GM19467 (cell line): Measurements from ENCODE around the gene CST5.
"Not testable (repeated sequence)": the region's sequence is repeated elsewhere in the genome, so short reads cannot be mapped to it uniquely, and the experiment has no call there.

Experiments
- ATAC-seq: cut with Tn5 transposase; IDR thresholded peaks from one replicate; pipeline ENCODE4 v1.9.1; 2021; ENCODE audit warnings: mild to moderate bottlenecking, moderate library complexity; ENCODE audit not compliant: unreplicated experiment

The CST5 gene

DNA sequence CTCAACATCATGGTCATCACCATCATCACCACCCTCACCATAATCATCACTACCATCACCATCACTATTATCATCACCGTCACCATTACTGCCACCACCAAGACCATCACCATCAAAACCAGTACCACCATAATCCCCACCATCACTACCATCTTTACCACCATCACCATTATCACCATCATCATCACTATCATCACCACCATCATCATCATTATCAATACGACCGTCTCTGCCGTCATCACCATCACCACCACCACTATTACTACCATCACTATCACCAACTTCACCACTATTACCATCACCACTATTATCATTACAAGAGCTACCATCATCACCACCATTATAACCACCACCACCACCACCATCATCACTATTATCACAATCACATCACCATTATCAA lies 11.3 kb upstream of the CST5 start:
- not testable (repeated sequence) for ATAC-seq

DNA sequence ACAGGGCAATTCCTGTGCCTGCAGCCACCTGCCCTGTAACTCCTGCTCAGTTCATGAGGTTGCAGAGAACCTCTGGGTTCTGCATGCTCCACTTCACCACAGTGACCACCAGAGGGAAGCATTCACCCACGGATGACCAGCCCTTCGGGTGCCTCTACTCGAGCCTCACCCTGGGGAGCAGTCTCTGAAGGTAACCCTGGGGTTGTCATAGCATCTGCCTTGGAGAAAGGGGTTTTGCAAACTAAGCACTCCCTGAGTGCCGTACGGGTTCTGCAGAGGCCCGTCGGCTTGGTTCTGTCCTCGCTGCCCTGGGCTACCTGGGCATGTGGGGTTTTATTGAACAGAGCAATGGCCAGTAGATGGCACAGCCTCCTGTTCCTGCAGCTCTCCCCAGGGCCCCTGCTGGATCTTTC lies 10.2 kb upstream of the CST5 start:
- peak; percentile 79 for ATAC-seq

DNA sequence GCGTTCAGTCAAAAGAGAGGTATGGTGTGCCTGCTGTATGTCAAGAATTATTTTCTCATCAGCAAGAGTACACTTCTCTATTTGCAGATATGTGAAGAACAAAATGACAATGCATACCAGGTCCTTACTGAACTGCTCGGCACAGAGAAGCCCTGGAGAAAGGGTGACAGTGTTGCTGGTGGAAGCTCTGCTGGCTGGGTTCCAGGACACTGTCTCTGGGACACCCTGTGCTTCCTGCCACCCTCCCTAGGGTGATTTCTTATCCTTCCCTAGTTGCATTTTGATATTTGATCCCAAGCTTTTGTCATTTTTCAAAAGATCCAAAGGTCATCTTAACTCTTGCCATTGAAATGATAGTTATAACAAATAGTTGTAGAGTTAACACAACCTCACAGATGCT lies 8.3 kb upstream of the CST5 start:
- ATAC-seq, result no peak

DNA sequence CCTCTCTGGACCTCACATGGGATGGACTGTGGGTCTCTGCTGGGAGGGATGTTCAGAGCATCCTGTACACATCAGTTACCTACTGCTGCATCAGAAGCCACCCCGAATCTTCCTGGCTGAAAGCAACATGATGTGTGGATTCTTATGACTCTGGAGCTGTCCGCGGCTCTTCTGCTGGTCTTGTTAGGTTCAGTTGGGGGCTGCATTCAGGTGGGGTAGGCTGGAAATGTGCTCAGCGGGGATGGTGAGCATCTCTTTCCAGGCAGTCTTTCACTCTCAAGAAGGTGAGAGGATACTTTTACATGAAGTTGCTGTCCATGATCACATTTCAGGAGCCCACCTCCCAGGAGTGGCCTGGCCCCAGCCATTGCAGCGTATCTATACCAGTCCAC lies 5.2 kb upstream of the CST5 start:
- ATAC-seq, result no peak

DNA sequence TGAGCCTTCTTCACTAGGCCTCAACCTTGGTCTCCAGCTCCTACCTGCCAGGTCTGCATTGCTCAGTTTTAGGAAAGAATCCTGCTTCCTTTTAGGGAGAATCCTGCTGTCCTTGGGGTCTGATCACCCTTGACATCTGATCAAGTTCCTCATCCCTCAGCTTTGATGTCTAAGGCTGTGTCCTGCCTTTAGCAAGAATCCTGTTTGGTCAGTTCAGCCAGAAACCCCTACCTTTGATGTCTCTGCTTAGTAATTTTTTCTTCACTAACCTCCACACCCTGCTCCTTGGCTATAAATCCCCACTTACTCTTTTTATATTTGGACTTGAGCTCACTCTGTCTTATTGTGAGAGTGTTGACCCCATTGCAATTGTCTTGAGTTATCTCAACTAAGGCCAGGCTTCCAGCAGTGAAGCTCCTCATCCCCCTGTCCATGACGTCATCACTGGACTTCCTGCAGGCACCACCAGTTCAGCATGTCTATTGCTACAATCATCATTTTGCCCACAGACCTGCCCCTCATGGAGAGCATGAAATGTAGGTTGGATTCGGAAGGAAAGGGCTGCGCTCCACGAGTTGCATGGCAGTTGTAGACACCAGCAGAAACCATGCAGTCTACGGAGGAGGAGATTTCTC lies 4.7 kb upstream of the CST5 start:
- no peak for ATAC-seq

DNA sequence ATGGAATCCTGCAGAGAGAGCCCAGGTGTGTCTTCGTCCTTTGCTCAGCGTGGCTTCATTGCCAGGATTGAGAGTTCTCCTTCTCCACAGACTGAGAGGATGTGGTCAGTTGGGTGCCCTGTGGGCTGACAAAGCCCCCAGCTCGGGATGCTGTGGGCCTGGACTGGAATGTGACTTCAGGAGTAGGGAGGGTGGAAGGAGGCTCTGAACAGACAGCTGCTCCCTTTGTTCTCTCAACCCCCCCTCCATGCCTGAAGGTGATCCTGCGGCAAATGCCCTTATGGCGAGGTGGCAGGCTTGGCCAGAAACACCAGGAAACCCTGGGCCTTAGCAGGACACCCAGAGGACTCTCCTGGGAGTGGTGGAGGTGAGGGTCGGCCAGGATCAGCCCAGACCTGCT lies 1.8 kb upstream of the CST5 start:
- no peak for ATAC-seq

DNA sequence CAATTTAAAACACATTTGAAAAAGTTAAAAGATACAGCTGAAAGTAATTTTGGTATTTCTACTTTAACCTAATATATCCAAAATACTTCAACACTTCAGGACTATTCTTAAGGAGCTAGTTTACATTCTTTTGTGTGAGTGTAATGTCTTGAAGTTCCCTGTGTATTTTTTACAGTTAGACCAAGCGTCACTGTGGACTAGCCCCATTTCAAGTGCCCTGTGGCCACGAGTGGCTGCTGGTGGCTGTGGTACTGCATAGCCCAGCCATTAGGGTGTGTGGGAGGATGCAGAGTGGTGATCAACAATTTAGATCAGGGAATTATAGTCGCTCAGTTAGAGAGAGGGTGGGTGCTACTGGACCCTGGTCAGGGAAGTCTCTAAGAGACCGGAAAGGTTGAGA lies 869 bp upstream of the CST5 start:
- no peak for ATAC-seq

DNA sequence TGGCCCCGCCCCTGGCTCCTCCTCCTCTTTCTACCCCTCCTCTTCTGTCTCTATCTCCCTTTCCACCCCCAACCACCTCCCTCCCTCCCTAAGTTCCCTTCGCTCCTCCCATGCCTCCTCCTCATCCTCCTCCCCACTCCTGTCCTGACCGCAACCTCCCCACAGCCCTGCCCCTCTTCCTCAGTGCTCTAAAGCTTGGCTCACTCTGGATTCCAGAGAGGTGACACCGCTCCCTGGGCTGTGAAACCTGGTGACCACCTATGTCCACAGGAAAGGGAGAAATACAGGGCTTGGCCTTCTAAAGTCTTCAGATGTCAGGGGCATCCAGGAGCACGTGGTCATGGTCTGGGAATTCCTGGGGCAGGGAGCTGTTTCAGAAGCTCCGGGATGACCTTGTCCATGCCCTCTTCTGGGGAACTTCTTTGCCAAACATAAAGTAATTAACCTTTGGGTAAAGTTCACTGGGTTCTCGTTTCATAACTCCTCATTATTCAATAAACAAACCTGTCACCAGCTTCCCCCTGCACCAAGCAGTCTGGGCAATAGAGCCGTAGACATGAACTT lies 345 bp upstream of the CST5 start:
- ATAC-seq, result no peak

DNA sequence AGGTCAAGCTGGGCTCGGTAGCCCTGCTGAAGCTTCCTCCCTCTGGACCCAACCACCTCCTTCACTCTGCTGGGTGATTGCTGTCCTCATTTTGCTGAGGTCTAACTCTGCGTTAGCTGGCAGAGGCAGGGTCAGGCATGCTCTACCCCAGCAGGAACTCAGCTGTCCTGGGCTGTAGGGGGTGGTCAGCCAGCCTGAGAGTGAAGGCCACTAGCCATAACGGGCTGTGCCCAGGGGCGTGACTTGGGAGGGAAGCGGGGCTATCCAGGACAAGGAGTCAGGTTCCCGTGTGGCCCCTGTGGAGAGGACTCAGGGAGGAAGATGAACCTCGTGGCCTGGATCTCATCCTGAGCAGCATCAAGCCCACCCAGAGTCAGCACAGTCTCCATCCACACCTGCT lies 761 bp downstream of the CST5 start:
- ATAC-seq, result no peak

DNA sequence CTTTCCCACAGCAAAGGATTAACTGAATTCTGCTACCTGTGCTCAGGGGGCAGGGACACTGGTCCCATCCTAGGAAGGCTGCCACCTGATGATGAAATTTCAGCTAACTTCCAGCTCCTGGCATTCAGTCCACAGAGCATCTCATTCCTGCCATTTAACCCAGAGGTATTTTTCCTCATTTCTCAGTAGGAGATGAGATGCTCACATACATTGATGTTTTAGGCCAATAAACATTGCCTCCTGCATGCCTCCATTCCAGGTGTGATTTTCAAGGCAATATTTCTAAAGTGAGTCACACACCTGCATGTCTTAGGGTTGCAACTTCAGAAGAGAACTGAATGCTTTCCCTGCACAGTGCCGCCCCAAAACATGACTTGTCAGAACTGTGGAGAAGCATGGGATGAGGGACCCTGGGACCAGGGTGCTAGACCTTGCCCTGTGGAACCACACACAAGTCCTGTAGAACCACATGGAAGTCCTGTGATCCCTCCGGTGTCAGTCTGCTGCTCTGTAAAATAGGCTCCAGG lies 1.5 kb downstream of the CST5 start:
- not testable (repeated sequence) for ATAC-seq

DNA sequence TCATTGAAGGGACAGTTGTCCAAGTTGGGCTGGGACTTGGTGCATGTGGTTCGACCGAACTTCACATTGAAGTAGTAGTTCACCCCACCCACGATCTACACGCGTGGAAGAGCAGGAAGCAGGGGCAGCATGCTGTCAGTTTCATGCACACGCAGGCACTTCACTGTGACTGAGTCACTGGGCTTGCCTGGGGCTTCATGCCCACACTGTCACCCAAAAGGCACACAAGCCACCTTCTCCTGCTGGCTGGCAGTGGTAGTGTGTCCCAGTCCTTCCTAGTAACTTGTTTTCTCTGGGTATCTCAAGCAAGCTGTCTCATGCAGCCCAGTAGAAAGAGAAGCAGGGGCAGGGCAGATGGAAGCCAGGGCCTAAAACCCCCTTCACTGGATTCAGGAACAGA lies 2.0 kb downstream of the CST5 start:
- no peak for ATAC-seq

DNA sequence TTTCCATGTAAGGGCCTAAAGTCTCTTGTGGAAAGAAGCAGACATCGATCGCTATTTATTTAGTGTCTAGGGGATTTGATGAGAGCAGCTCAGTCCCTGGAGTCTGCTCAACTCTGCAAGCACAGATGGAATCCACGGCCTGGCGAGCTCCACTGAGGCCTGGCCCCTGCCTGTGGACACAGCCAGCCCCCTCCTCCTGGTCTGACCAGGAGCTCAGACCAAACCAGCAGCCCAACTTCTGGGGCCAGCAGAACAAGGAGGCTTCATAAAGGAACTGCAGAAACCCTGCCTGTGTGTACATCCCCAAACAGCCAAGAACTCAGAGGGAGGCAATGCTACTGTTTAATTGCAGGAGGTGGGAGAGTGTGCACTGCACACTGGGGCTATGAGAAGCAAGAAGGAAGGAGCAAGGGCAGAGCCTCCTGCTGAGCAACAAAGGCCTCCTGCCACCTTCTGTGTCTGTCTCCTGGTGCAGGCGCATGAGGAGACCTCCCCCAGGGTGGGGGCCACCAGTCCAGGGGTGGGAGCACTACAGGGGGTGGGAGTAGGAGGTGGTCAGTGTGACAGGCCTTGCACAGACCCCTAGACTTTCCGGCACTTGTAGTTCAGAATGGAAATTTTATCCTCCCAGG lies 3.8 kb downstream of the CST5 start:
- no peak for ATAC-seq

DNA sequence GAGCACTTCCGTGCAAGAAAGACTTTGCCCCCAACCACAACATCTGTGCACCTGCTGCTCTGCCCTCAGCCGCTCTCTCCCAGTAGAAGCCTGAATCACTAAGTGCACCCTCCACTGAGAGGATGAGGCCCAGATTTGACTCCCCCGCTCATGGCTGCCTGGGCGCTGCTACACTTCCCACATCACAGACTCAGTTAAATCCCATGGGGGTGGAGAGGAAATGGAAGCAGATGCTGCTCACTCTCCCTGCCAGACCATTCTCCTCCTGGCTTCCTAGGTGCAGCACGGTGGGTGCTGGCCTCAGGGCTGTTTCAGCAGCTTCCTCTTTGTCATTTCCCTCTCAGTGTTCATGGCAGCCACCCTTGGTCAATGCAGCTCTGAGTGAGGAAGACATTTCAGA lies 4.8 kb downstream of the CST5 start:
- no peak for ATAC-seq

DNA sequence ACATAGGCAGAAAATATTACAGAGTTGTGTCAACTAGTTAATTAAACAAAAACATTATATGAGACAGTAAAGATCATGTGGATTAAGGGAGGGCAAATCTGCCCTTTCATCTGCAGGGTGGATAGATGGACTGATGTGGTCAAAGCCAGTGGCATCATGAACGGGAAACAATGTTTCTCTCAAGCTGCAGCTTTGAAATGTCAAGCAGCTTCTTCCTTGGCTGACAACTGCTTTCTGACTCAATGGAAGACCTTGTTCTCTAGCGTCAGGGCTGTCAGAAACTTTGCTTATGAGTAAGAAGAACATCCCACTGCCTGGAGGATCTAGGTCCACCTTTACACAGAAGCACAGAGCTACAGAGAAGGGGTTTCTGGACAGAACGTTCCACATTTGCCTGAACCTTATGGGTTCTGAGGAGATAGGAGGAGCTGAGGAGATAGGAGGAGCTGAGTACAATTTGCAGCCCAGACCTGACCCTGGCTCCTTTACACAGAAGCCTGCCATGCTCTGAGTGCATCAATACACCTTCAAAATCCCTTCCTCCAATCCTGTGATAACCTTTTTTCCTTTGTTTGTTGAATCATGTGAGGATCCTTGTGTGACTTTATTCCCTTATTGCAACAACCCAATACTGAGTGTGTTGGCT lies 6.1 kb downstream of the CST5 start:
- ATAC-seq, result no peak

DNA sequence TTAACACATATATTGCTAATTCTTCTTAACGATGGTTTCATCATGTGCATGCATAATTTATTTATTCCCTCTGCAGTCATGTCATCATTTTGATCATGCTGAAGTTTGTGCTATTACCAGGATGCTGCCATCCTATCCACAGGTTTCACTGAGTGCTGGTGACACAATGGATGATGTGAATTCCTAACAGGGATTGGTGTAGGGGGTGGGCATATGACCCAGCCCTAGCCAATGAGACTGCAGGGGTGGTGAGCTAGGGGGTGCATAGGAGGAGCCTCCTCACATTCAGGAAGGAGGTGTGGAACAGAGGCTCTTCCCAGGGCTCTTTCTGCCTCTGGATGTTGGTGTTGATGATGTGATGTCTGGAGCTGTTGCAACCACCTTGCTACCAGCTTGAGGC lies 7.5 kb downstream of the CST5 start:
- ATAC-seq, result no peak

DNA sequence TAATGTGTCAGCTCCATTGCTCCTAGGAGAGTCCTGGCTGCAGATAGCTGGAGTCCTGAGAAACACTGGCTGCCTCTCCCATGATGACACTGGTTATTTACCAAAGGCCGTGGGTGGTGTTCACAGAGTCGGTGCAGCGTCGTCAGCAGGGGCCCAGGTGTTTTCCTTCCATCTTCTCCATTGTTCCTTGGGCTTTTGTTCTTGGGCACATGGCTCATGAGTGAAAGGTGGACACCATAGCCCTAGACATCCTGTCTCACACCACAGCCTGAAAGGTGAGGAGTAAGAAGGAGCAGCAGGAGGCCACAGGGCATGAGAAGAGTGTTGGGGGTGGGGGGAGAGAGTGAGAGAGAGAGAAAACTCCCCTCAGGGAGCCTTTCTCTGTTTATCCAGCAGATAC lies 9.1 kb downstream of the CST5 start:
- ATAC-seq, result no peak

DNA sequence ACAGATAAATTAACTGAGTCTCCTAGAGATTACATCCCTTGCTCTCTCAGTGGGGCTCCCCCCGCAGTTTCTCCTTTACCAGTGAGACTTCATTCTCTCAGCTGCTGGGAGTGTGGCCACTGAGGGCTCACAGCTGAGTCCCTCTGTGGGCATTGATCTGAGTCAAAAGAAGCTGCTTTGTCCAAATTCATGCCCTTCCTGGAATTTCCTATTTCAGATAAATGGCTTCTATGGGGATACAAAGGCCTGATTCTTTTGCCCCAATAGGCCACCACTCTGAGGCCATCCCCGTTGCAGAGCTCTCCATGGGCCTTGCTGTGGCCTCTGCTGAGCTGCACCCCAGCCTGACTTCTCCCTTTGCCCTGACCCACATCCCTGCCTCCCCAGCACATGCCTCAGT lies 10.0 kb downstream of the CST5 start:
- no peak for ATAC-seq

DNA sequence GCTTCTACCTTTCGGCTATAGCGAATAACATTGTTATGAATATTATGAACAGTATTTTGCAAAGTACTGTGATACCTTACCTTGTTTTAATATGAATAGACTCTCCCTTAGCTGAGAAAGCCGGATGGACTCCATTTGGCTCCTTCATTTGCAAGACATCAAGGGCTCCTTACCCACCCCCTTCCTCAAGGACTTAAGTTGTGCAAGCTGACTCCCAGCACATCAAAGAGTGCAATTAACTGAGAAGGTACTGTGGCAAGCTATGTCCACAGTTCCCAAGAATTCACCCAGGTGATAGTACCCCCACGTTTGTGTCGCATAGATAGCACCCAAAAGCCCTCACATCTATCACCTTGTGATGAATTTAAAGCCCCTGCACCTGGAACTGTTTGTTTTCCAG lies 11.2 kb downstream of the CST5 start:
- ATAC-seq, result no peak

DNA sequence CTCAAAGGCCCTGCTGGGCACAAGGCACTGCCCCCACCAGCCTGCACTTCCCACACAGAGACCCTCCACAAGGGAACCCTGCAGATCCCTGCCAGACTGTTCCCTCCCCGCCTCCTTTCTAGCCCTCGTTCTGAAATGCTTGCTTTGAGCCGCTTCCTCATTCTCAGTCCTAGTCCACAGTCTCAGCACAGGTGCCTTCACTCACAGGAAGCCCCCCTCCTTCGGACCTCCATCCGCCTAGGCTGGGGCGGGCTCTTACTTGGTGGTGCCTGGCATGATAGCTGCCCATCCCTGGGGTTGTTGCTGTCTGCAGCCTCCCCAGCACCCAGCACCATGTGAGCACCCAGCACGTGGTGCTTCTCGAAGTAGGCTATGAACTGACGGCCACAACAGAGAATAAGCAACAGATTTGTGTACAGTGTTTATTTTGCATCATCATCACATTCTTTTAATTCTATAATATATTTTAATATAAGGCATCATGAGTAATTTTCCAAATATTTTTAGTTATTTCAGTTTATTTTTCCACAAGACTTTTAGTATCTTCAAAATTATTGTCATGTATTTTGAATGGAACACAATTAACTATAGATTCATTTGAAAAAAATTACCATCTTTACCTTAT lies 12.3 kb downstream of the CST5 start:
- no peak for ATAC-seq

DNA sequence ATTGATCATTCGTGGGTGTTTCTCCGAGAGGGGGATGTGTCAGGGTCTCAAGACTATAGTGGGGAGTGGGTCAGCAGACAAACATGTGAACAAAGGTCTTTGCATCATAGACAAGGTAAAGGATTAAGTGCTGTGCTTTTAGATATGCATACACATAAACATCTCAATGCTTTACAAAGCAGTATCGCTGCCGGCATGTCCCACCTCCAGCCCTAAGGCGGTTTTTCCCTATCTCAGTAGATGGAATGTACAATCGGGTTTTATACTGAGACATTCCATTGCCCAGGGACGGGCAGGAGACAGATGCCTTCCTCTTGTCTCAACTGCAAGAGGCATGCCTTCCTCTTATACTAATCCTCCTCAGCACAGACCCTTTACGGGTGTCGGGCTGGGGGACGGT lies 18.8 kb downstream of the CST5 start:
- ATAC-seq, result not testable (repeated sequence)

DNA sequence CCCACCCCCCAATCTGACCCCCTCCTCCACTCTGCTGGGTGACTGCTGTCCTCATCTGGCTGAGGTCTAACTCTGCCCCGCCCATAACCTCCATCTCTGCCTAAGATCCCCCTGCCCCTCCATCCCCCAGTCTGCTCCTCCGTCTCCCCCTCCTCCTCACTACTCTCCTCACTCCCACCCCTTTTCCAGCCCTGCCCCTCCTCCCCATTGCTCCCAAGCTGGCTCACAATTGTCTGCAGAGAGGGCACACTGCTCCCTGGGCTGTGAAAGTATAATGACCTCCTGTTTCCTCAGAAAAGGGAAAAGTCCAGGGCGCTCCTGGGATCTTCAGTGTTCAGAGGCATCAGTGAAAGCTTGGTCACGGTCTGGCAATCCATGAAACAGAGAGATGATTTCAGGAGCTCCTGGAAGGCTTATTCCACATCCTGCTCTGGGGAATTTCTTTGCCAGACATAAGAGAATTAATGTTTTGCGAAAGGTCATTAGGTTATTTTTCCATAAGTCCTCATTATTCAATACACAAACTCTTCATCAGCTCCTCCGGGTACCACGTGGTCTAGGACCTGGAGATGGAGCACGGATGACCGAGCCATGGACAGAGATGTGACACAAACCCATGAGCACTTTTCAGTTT lies 21.5 kb downstream of the CST5 start:
- no peak for ATAC-seq
